Upper lobe of left lung (tissue), 4 donors: Measurements from ENCODE around the gene ARFRP1.

ENCODE experiments used
- CTCF ChIP-seq, 6 experiments: fragments of 450-650 bp in 4 of 6; fragments of 200-600 bp in 2 of 6; sonication (generic) in 2 of 6; IDR thresholded peaks; one replicate each; pipeline ENCODE4 v1.5.1; 2016 to 2019; ENCODE audit warnings: antibody characterized with exemption in 6 of 6
- EP300 ChIP-seq, 4 donors: sonication (generic); formaldehyde crosslinking; IDR thresholded peaks; one replicate each; pipeline ENCODE4 v1.5.1; 2017; ENCODE audit warnings: antibody characterized with exemption in 4 of 4, control low read depth in 2 of 4
- POLR2AphosphoS5 ChIP-seq, 2 donors: sonication (generic); formaldehyde crosslinking; IDR thresholded peaks; one replicate each; pipeline ENCODE4 v1.5.1; 2017; ENCODE audit warnings: antibody characterized with exemption in 2 of 2

GRCh38 chr20:63651942-63652191 is 55.9 kb downstream of the ARFRP1 start:
- TF ChIP-seq EP300 (IDR thresholded peaks at IDR 0.05) (no peak), CTCF (IDR thresholded peaks at IDR 0.05) (no peak), POLR2AphosphoS5 (IDR thresholded peaks at IDR 0.05) (no peak)
